ENCODE results near the gene P2RX1.
A peak's percentile ranks its signal among the peaks of the same experiment; 100 is the strongest.
"Not testable (repeated sequence)": the region's sequence is repeated elsewhere in the genome, so short reads cannot be mapped to it uniquely, and the experiment has no call there.

The P2RX1 gene

DNA sequence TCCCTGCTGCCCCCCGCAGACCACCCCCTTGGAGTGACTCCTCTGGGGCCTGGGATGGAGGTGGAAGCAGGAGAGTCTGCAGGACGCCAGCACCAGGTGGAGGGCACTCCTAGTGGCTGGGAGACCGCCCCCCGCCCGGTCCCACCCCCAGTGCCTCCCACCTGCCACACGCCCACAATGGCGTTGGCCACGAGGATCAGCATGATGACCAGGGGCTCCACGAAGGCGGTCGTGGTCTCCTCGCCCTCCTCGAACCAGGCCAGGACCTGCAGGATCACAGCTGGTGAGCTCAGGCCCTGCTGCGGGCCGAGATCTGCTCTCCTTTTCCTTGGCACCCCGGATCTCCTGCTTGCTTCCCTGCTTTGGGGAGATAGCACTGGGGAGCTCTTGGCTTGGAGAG is 35.2 kb upstream of the P2RX1 start:
- DNase-seq, result no peak

DNA sequence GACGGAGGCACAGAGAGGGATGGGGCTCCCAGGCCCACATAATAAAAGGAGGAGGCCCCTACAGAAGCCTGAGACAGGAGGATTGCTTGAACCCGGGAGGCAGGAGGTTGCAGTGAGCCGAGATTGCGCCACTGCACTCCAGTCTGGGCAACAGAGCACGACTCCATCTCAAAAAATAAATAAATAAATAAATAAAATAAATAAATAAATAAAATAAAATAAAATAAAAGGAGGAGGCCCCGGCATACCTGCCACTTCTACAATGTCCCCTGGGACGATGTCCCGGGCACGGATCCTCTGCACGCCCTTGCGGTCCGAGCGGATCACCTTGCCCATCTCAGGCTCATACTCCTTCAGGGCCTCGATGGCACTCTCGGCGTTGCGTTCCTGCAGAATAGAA is 34.7 kb upstream of the P2RX1 start:
- no peak for DNase-seq

DNA sequence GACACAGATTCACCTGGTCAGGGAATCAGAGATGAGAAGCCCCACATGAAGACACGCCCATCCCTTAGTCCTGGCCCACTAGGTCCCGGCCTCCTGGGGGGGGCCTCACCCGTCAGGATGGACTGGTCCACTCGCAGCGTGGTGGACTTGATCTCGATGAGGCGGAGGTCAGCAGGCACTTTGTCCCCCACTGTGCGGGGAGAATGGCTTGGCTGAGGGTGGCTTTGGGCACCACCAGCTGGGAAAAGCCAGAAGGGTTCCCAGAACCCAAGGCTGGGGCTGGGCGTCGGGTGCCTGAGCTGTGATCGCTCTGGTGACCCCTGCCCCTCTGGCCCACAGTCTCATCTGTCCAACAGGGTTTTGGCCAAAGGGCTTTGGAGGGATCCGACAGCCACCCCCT is 34.3 kb upstream of the P2RX1 start:
- DNase-seq, result no peak

DNA sequence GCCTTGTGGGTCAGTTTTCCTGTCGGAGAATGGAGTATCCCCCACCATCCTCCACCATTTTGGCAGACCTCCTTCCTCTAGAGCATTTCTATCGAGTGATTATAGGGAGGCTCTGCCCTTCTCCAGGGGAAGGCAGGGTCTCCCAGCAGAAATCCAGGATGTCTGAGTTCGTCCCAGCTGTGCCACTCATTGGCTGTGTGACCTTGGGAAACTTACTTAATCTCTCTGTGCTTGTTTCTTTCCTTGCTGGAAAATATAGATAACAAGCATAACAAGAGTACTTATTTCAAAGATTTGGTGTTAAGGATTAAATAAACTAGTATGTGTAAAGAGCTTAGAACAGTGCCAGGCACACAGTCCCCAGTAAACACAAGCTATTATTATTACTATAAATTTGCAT is 33.2 kb upstream of the P2RX1 start:
- DNase-seq, result no peak

DNA sequence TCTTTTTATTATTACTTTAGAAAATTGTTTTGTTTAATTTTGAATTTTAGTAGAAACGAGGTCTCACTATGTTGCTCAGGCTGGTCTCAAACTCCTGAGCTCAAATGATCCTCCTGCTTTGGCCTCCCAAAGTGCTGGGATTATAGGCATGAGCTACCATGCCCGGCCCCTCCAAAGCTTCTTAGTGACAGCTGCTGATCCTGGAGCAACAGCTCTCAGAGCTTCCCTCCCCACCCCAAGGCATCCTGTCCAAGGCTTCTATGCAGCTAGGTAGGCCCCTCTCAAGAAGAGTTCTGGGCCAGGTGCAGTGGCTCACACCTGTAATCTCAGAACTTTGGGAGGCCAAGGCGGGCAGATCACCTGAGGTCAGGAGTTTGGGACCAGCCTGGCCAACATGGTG is 32.3 kb upstream of the P2RX1 start:
- DNase-seq, result not testable (repeated sequence)

DNA sequence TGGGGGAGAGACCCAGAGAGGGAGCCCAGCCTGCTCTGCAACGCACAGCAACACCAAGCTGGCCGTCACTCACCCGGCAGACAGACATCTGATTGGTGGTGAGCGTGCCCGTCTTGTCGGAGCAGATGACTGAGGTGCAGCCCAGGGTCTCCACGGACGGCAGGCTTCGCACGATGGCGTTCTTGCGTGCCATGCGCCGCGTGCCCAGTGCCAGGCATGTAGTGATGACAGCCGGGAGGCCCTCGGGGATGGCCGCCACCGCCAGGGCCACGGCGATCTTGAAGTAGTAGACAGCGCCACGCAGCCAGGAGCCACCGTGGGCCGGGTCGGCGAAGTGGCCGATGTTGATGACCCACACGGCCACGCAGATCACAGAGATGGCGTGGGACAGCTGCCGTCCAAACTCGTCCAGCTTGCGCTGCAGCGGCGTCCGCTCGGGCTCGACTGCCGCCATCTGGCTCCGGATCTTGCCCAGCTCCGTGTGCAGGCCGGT is 31.1 kb upstream of the P2RX1 start:
- DNase-seq, result no peak

DNA sequence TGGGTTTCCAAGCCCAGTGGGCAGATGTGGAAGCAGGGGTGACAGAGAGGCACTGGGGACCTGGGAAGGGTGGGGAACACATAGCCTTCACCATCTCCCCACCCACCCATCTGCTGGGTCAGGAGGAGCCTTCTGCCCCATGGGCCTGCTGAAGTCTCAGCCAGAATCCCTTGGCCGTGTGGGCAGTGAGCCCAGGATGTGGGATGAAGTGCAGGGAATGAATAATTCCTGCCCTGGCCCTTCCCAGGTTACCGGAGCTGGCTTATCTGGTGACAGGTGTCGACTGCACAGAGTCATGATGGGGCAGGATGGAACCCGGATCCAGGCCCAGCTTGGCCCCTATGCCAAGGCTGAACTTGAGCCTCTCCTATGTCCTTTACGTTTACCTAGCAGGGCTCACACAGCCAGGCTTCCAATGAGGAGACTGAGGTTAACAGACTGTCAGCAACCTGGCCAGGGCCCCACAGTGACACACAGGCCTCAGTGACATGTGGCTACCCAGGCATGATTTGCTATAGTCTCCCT is 30.5 kb upstream of the P2RX1 start:
- no peak for DNase-seq

DNA sequence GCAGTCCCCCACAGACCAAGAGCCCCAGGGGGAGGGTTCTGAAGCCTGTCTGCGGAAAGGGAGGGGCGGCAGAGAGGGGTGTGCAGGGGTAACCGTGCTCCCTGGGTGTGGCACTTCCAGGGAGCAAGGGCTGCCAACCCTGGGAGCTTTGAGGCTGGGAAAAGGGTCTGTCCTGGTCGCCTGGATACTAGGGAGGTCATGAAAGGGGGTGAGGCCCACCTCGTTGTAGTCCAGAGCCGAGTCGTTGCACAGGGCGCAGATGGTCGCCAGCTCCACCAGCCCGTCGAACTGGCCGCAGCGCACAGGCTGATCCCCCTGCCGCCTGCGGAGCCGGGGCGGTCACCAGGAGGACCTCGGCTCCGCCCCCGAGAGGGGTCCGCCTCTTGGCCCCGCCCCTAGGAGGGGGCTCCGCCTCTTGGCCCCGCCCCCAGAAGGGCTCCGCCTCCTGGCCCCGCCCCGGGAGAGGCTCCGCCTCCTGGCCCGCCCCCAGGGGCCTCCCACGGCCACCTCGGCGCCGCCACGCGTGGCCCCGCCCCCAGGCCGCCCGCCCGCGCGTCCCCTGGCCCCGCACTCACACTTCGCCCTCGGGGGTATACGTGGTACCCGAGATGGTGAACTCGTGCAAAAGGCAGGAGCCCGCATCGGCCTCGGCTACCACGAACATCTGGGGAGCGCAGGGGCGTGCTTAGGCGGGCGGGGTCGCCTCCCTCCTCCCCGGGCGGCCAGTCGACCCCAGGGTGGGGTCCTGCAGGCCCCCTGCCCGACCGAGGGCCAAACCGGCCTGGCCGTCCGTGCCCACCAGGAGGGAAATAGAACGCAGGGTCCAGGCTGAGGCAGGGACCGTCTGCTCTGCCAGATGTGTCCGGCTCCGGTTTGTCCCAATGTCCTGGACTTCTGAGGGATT is 28.5 kb upstream of the P2RX1 start:
- DNase-seq, result no peak

DNA sequence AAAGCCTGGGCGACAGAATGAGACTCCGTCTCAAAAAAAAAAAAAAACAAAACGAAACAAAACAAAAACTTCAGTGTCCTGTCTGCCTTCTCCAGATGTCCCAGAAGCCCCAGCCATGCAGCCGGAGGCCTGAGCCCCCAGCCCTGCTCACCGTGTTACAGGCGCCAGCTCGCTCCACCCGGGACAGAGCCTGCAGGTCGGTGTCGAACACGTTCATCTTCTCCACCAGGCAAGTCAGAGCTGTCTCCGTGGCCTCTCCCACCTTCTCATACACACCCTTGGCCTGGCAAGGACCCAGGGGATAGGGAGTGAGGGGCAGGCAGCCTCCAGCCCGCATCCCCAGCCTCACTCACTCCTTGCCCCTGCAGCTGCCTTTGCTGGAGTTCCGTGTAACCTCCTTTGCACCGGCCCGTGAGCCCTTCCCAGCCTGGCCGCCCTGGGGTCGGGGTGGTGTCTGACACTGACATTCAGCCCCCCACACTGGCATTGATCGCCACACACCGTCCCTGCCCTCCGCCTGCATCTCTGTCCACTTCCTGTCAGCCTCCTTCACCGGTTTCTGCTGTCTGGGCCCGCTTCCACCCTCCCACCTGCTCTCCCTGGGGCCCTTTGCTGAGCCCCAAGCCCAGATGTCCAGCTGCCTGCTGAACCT is 27.1 kb upstream of the P2RX1 start:
- DNase-seq, result no peak

DNA sequence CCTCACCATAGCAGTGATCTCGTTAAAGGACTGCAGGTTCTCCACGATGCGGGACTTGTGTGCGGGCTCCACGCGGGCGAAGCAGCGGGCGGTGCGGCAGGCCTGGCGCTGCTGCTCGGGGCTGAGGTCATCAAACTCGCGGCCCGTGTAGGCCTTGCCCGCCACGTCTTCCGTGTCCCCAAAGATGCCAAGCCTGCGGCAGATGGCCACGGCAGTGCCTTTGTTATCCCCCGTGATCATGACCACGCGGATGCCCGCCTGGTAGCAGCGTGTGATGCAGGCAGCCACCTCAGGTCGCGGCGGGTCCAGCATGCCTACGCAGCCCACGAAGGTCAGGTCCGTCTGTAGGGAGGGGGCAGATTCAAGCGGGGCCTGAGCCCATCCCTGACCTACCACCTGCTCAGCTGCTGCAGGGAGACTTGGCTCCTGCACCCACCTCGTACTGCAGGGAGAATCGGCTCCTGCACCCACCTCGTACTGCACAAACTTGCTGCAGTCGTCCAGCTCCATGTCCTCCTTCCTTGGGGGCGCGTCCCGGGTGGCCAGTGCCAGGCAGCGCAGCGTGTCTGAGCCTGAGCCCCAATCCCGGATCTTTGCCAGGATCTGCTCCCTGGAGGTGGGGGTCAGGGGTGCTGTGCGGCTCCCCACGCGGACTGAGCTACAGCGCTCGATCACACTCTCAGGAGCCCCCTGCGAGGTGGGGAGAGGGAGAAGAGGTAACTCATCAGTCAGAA is 24.9 kb upstream of the P2RX1 start:
- DNase-seq, result no peak

DNA sequence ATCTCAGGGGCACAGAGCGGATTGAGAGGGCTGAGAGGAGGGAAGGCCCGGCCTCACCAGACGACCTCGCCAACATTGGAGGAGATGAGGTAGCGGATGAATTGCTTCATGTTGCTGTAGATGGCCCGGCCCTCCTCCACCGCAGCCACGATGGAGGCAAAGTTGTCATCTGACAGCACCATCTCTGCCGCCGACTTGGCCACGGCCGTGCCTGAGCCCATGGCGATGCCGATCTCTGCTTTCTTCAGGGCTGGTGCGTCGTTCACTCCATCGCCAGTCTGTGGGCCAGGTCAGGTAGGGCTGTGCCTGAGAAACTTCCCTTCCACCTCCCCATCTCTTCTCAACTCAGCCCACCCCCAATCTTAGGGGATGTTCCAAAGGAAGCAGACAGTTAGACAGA is 21.1 kb upstream of the P2RX1 start:
- no peak for DNase-seq

DNA sequence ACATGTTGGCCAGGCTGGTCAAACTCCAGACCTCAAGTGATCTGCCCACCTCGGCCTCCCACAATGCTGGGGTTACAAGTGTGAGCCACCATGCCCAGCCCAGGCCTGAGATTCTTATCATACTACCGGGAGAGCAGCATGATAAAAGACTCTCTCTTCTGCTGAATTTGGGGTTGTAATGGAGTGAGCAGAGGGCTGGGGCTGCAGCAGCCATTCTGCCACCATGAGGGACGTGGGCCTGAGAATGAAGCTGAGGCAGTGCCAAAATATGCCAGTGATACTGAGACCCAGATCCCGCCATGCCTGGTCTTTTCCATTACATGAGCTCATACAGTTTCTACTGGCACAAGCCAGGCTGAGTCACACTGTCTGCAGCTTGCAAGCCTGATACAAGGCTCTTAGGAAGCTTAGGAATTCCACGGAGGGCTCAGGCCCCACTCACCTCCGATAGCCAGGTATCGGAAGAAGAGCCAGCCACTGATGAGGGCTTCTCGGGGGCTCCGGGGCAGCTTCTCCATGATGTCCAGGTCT is 19.6 kb upstream of the P2RX1 start:
- no peak for DNase-seq

DNA sequence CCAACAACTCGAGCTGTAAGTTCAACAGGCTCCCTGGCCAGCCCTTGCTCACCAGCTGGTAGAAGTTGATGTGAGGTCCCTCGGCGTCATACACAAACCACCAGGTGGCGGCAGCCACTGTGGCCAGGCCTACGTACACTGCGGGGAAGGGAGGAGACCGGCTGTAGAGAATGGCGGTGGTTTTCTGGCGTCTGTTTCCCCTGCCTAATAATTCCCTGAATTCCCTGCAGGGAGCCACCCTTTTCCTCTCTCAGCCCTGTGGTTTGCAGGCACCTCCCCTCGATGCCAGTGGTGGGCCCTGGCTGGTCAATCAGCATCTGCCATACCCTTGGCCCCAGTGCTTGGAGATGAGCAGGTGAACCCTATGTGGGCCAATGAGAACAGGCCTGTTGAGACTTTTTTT is 18.9 kb upstream of the P2RX1 start:
- DNase-seq, result peak; percentile 72

DNA sequence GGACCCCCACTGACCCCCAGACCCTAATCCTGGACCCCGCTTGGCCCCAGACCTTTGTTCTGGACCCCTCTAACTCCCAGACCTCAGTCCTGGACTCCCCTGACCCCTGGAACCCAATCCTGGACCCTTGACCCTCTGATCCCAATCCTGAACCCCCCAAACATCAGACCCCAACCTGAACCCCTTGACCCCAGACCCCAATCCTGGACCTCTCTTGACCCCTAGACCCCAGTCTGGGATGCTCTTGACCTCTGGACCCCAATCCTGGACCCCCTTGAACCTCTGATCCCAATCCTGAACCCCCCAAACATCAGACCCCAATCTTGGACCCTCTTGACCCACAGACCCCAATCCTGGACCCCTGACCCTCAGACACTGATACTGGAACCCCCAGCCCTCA is 13.5 kb upstream of the P2RX1 start:
- DNase-seq, result no peak

DNA sequence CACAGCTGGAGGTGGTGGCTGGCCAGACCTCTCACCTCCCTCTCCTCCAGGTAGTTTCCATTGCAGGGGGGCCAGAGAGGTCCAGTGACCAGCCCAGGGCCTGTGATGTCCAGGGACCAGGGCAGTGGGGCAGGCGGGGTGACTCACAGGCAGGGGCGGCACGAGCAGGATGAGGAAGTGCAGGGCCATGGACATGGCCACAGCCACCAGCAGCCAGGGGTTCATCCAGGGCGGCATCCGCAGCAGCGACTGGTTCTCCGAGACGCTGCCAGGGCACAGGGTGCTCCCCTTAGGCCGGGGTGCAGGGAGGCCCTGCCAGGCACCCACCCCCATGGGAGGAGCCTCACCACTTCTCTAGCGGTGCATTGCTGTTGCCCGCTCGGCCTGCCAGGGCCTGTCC is 12.9 kb upstream of the P2RX1 start:
- DNase-seq, result peak; percentile 64

DNA sequence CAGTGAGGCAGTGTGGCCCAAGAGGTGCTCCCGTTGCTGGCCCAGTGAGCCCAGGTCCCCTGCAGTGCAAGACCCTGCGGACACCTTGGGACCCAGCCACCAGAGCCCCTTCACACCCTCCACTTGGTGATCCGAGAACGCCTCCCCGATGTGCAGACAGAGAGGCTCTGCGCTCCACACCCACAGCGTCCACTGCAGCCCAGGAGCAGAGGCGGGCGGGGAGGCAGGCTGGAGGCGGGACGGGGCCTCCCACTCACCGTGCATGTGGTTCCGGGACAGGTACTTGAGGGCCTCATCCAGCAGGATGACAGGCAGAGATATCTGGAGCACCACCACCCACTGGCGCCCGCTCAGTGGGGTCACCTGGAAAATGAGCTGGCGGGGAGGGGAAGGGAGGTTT is 12.1 kb upstream of the P2RX1 start:
- no peak for DNase-seq

DNA sequence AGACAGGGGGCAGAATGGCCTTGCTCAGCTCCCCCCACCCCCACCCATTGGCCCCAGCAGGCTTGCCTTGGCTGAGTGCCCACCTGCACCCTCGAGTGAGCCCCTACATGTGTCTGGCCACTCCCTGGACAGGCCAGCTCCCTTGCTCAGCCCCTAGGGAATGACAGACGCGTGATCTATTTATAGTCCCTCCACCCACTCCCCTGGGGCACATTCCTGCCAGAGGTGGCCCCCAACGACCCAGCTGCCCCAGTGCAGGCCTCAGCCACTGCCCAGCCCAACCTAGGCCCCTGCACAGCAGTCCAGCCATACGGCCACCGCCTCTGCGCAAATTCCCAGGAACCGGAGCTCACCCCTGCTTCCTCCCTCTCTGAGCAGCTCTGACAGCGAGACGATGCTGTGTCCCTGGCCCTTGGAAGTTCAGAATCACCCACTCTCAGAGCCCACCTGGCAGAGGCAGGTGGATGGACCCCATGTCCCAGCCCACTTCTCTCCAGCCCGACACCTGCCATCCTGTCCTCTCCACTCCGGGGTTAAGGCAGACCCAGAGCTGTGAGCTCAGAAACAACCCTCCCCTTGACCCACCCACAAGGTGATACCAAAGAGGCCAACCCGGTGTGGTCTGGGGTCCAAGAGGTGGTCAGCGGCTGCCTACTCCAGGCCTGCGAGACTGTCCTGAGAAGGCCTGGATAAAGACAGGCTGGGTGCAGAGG is 11.5 kb upstream of the P2RX1 start:
- DNase-seq, result no peak

DNA sequence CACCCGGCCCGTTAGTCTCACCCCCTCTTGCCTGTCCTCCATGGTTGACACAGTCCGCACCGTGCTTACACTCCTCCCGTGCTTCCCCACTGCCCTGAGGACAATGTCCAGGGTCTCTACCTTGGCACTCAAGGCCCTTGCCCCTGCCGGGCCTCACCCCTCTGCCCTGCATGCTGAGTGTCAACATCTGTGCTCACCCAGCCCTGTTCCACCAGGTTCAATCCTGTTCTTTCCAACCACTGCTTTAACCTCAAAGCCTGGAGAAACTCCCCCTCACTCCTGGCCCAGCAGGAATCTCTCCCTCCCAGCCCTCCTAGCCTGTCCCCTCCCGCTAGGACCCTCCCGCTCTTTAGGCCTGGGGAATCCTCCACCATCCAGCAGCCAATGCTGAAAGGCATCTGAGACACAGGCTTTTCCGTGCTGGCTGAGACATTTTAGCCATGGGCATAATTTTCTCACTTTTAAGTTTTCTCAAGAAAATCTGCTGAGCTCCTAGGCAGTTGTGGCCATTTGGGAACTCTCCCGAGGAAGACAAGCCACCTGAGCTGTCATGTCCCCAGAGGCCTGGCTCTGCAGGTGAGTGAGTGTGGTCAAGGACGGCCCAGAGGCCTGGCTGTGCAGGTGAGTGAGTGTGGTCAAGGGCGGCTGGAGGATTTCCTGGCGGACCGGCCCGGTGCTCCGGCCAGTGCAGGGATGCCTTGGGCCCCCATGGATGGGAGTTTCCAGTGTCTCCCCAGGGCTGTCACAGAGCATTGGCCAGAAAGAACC is 10.8 kb upstream of the P2RX1 start:
- DNase-seq, result no peak

DNA sequence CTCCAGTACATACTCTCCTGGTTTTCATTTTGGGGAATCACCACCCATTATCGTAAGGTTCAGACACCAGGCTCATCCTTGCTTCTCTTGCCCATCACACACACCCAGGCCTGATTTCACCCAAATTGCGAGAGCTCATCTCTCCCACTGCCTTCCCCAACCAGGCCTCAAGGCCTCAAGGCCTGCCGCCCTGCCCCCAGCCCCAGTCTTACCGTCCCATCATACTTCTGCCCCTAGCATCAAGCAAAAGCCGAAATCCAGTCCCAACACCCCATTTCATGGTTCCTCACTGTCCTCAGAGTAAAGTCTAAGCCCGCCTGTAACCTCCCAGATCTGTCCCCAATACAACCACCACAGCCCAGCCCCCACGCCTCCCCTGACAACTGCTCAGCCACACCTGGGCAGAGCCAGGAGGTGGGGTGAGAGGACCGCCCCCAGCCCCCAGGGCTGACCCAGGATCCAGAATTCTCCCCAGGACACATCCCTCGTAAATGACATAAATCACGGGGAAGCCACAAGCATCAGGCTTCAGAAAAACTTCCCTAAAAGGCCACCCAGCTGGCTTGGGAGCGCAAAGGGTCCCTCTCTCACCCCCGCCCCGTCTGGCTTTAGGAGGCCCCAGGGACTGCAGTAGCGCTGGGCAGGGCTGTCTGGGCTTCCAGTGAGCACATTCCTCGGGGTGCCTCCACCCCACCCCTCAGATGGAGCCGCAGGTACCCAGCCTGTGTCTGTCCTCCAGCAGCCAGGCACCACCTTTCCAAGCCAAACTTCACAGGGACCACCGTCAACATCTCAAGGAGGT is 9.6 kb upstream of the P2RX1 start:
- DNase-seq, result no peak

DNA sequence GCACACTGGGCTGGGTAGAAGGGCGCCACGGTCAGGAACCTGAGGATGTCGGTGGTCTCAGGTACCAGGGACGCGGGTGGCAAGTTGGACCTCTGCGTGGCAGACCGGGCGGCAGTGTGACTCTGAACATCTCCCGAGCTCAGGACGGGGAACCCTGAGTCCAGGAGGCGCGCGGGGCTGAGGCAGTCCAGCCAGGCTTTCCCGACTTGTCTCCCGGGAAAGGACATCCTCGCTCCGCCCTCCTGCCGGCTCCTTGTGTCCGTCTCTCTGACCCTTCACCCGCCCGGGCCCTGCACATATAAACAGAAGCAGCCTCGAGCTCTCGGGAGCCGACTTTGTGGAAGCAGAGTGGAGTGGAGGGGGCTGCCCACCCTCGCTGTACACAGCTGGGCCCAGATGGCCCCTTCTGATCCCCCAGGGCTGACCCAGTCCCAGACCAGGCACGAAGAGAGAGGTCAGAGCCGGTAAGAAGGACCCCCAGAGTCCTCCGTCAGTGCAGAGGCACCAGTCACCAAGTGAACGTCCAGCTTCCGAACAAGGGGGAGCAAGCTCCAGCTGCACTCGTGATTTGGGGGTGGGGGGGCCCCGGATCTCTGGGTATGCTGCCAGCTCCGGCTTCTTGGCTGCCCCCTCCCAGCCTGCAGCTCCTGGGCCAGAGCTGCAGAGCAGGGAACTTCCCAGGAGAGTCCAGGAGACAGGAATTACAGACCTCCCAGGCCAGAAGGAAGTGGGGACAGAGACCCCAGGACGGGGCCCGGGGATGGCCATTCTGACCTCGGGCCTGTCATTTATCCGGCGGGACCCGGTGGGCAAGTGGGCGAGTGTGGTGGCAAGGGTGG is 8.5 kb upstream of the P2RX1 start:
- DNase-seq, result no peak
